WTC11 (cell line): ENCODE data around the gene LENG9. TPM values are rescaled to one million over a fixed set of nuclear protein-coding genes. Genes with fewer than 3 reads are reported as not detected.

Source experiments
- ATAC-seq: fragments of 200-7000 bp; cut with Tn5 transposase; 2 replicates; pipeline ENCODE4 v1.10.0; 2021; ENCODE audit warnings: mild to moderate bottlenecking, moderate library complexity
- CTCF ChIA-PET: fragments of 300-600 bp; sonication (Branson Sonifier 250); formaldehyde crosslinking; loops from one replicate; lab custom pipeline; 2021; ENCODE audit warnings: antibody characterized with exemption; lab: Charles Lee
- POLR2A ChIA-PET: fragments of 350-600 bp; sonication (Branson Sonifier 250); formaldehyde crosslinking; loops from one replicate; lab custom pipeline; 2021; ENCODE audit warnings: antibody characterized with exemption; lab: Charles Lee
- DNase-seq: peaks from one replicate; pipeline ENCODE4 v3.0.0; 2021; ENCODE audit warnings: low spot score
- H3K27ac Mint-ChIP-seq: 2 replicates; pipeline ENCODE4 v1.8.0; 2021; ENCODE audit warnings: mixed read lengths
- H3K27me3 Mint-ChIP-seq: 2 replicates; pipeline ENCODE4 v1.8.0; 2021; ENCODE audit warnings: low read depth, mild to moderate bottlenecking, moderate library complexity, mixed read lengths
- H3K36me3 Mint-ChIP-seq: 2 replicates; pipeline ENCODE4 v1.8.0; 2021; ENCODE audit warnings: mixed read lengths
- H3K4me1 Mint-ChIP-seq: 2 replicates; pipeline ENCODE4 v1.8.0; 2022; ENCODE audit warnings: mixed read lengths
- H3K4me3 Mint-ChIP-seq: 2 replicates; pipeline ENCODE4 v1.8.0; 2021; ENCODE audit warnings: mild to moderate bottlenecking, moderate library complexity, mixed read lengths
- H3K9me3 Mint-ChIP-seq: 2 replicates; pipeline ENCODE4 v1.8.0; 2021; ENCODE audit warnings: mixed read lengths
- ESRRA ChIP-seq: sonication (generic); formaldehyde crosslinking; IDR thresholded peaks from 2 replicates; pipeline ENCODE4 v1.8.1; 2022; ENCODE audit warnings: mild to moderate bottlenecking, missing genetic modification reagents, borderline replicate concordance
- GABPB1 ChIP-seq: sonication (generic); formaldehyde crosslinking; IDR thresholded peaks from 2 replicates; pipeline ENCODE4 v1.8.1; 2023; ENCODE audit warnings: mild to moderate bottlenecking, missing genetic modification reagents
- GRHL2 ChIP-seq: fragments of 250-450 bp; sonication (Bioruptor Pico); IDR thresholded peaks from 2 replicates; pipeline ENCODE4 v1.8.0; 2022; ENCODE audit warnings: mild to moderate bottlenecking, moderate library complexity; ENCODE audit not compliant: insufficient replicate concordance, severe bottlenecking
- NFATC4 ChIP-seq: fragments of 250-450 bp; sonication (Bioruptor Pico); IDR thresholded peaks from 2 replicates; pipeline ENCODE4 v1.9.0; 2021; ENCODE audit warnings: mild to moderate bottlenecking
- total RNA-seq: library from RNA; stranded (reverse); gene quantifications from 3 replicates; pipeline ENCODE4 v1.2.3, GENCODE V29; 2021
- TF ChIP-seq, protein P1 (sequence below): sonication (generic); formaldehyde crosslinking; IDR thresholded peaks from 2 replicates; pipeline ENCODE4 v1.8.1; 2023; ENCODE audit warnings: mild to moderate bottlenecking, missing genetic modification reagents
- TF ChIP-seq, protein P2 (sequence below): fragments of 200-600 bp; IDR thresholded peaks from 2 replicates; pipeline ENCODE4 v1.8.0; 2022; ENCODE audit warnings: antibody characterized with exemption

Gene LENG9
- total RNA-seq, 1 experiment from 2014 or later, result 6.1 TPM

DNA sequence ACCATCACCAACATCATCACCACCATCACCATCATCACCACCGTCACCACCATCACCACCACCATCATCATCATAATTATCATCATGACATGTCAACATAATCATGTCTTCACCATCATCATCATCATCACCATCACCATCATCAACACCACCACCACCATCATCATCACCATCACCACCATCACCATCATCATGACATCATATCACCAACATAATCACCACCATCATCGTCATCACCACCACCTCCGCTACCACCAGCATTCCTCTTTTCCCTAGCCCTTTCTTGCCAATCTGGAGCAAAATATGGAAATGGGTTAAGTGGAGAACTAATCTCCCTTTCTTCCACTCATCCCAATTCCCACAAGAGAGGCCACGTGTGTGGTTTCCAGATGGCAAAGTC, 49.4 kb downstream of the LENG9 start (continued):
- TF ChIP-seq GRHL2 (CRISPR knock-in tag) (no peak), ESRRA (no peak), NFATC4 (no peak)
- TF ChIP-seq, protein P1, sequence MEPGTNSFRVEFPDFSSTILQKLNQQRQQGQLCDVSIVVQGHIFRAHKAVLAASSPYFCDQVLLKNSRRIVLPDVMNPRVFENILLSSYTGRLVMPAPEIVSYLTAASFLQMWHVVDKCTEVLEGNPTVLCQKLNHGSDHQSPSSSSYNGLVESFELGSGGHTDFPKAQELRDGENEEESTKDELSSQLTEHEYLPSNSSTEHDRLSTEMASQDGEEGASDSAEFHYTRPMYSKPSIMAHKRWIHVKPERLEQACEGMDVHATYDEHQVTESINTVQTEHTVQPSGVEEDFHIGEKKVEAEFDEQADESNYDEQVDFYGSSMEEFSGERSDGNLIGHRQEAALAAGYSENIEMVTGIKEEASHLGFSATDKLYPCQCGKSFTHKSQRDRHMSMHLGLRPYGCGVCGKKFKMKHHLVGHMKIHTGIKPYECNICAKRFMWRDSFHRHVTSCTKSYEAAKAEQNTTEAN (CRISPR knock-in tag), result no peak

DNA sequence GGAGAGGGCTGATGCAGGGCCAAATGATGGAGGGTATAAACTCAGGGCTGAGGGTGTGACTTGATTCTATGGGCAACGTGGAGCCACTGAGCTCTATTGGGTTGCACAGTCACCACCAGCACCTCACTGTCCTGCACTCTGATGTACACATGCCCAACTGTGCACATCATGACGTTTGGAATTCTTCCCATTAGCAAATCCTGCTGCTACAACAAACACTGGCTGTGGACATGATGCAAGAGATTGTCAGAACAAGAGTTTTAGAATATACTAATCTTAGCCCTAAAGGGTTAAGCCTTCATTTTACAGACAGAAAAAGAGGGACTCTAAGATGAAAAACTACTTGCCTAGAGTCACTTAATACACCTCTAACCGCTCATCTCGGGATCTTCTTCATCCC, 50.7 kb downstream of the LENG9 start:
- DNase-seq (no peak), ATAC-seq (no peak)
- ChIA-PET CTCF (no interaction called here), POLR2A (interaction anchor here (0.6 kb wide), 1 partner anchor 15 kb away, joined by 3 read pairs; no protein-coding TSS in a partner anchor)
- Mint-ChIP-seq H3K9me3 (peaks cover 23% of the 10 kb centered on the region), H3K4me3 (no peak overlapping the region), H3K36me3 (peaks cover 11% of the 10 kb centered on the region), H3K4me1 (peaks cover 20% of the 10 kb centered on the region), H3K27me3 (peaks cover 76% of the 10 kb centered on the region), H3K27ac (no peak overlapping the region)
- peak; percentile 14; the same call in 1 of the 2 replicates for TF ChIP-seq GABPB1 (CRISPR knock-in tag)
- TF ChIP-seq, protein P2, sequence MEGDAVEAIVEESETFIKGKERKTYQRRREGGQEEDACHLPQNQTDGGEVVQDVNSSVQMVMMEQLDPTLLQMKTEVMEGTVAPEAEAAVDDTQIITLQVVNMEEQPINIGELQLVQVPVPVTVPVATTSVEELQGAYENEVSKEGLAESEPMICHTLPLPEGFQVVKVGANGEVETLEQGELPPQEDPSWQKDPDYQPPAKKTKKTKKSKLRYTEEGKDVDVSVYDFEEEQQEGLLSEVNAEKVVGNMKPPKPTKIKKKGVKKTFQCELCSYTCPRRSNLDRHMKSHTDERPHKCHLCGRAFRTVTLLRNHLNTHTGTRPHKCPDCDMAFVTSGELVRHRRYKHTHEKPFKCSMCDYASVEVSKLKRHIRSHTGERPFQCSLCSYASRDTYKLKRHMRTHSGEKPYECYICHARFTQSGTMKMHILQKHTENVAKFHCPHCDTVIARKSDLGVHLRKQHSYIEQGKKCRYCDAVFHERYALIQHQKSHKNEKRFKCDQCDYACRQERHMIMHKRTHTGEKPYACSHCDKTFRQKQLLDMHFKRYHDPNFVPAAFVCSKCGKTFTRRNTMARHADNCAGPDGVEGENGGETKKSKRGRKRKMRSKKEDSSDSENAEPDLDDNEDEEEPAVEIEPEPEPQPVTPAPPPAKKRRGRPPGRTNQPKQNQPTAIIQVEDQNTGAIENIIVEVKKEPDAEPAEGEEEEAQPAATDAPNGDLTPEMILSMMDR, result no peak

Other genes with a start within 250 kb of the LENG9 start
- not detected in 3 replicates for gene LILRB3, start 240.8 kb downstream of the LENG9 start, total RNA-seq
- not detected in 3 replicates for gene LILRA6, start 221.0 kb downstream of the LENG9 start, total RNA-seq
- 0.07 to 0.11 TPM (median 0.09 TPM) in 3 replicates for gene LILRB5, start 206.5 kb downstream of the LENG9 start, total RNA-seq
- gene LILRB2, start 182.7 kb downstream of the LENG9 start, total RNA-seq, result 0.11 TPM in 1 of 3 replicates, not detected in the others
- 0.25 TPM in 1 of 3 replicates, not detected in the others for gene LILRA5, start 150.6 kb downstream of the LENG9 start, total RNA-seq
- gene LILRA4, start 124.6 kb downstream of the LENG9 start, total RNA-seq, result not detected in 3 replicates
- gene LAIR1, start 98.8 kb downstream of the LENG9 start, total RNA-seq, result 0.18 to 0.60 TPM (median 0.37 TPM) in 3 replicates
- 35.9 to 38.2 TPM (median 37.1 TPM) in 3 replicates for gene TTYH1, start 48.3 kb downstream of the LENG9 start, total RNA-seq
- 175 to 187 TPM (median 187 TPM) in 3 replicates for gene LENG8, start 14.6 kb downstream of the LENG9 start, total RNA-seq
- gene CDC42EP5, start 9.5 kb upstream of the LENG9 start, total RNA-seq, result 11.5 to 19.8 TPM (median 18.3 TPM) in 3 replicates
- not detected in 3 replicates for gene LAIR2, start 39.1 kb upstream of the LENG9 start, total RNA-seq
- gene LILRA2, start 110.0 kb upstream of the LENG9 start, total RNA-seq, result not detected in 3 replicates
- gene LILRA1, start 129.9 kb upstream of the LENG9 start, total RNA-seq, result not detected in 3 replicates
- gene LILRB1, start 166.7 kb upstream of the LENG9 start, total RNA-seq, result 0.09 TPM in 1 of 3 replicates, not detected in the others
- gene LILRB4, start 199.2 kb upstream of the LENG9 start, total RNA-seq, result not detected in 3 replicates